HTERT RPE-1 (cell line): ENCODE data around the gene BOC.

Source experiments
- in situ Hi-C: fragments of 300-500 bp; cut with MboI; formaldehyde crosslinking; loops from 4 replicates; pipeline ENCODE4 v1.14.3; 2020; ENCODE audit warnings: low sequenced_read_pairs

Gene BOC

DNA sequence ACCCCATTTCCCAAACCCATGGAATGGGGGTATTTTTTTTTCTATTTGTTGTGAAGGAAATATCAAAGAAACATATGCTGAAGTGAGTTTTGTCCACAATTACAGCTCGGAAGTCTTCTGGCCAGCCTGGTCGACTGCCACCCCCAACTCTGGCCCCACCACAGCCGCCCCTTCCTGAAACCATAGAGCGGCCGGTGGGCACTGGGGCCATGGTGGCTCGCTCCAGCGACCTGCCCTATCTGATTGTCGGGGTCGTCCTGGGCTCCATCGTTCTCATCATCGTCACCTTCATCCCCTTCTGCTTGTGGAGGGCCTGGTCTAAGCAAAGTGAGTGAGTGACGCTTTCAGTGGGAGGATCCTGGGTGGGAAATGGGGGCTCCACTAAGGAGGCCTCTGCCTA lies 71.9 kb downstream of the BOC start:
- in situ Hi-C loops: no loop called here

GRCh38 chr3:113284453-113285050 lies 73.2 kb downstream of the BOC start:
- in situ Hi-C loops: no loop called here

- in situ Hi-C loops: no loop called here
Observed at GRCh38 chr3:113285226-113285625, 73.9 kb downstream of the BOC start.

DNA sequence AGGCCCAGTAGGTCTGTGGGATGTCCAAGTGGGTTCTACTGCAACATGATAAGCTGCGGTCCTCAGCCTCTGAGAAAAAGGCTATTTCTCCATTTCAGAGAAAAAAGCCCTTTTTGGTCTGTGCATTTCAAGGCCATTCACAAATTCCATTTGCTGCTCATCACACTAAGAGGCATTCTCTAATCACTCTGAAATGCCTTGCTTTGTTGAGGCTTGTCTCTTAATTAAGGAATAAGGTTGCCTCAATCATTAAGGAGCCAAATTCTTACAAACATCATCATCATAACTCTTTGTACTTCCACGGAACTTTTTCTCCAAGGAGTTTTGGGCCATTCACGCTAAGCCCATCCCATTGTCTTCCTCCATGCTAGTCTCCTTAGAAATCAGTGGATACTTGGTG lies 74.4 kb downstream of the BOC start:
- in situ Hi-C loops: no loop called here

- in situ Hi-C loops: no loop called here
Observed at GRCh38 chr3:113286524-113286923, 75.2 kb downstream of the BOC start.

- in situ Hi-C loops: no loop called here
Observed at GRCh38 chr3:113287111-113287802, 75.9 kb downstream of the BOC start.

- in situ Hi-C loops: no loop called here
Observed at GRCh38 chr3:113287803-113288648, 76.7 kb downstream of the BOC start.

- in situ Hi-C loops: no loop called here
Observed at GRCh38 chr3:113288881-113289280, 77.5 kb downstream of the BOC start.

- in situ Hi-C loops: no loop called here
Observed at GRCh38 chr3:113291572-113291971, 80.2 kb downstream of the BOC start.

DNA sequence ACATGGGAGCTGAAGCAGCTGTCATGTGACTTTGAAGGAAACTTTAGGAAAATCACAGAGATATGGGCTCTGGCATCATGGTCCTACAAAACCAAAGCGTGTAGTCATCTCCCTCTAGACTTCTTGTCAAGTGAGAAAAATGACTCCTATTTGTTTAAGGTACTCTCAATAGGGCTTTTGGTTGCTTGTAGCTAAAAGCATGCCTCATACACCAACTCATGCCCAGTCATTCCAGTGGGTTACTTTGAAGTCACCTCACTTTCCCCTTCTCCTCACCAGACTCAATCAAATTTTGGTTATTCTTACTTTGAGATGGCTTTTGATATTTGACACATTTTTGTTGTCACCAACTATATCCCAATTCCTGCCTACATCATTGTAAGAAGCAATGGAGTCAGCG lies 81.6 kb downstream of the BOC start:
- in situ Hi-C loops: no loop called here

DNA sequence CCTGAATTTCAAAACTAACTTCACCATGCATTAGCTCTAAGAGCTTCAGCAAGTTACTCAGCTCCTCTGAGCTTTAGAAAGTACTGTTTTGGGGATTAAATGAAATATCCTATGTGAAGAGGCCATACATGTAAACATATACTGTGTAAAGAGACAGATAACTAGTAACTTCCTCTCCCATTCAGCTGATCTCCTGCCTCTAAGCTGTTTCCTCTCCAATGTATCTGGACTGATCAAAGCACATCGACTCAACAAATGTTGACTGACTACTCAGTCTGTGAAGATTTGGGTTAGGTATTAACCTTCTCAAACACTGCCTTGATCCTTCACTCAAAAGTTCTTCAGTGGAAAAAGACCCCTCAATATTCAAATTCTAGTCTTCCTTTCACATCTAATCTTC lies 82.0 kb downstream of the BOC start:
- in situ Hi-C loops: no loop called here

GRCh38 chr3:113295463-113295862 lies 84.1 kb downstream of the BOC start:
- in situ Hi-C loops: no loop called here

DNA sequence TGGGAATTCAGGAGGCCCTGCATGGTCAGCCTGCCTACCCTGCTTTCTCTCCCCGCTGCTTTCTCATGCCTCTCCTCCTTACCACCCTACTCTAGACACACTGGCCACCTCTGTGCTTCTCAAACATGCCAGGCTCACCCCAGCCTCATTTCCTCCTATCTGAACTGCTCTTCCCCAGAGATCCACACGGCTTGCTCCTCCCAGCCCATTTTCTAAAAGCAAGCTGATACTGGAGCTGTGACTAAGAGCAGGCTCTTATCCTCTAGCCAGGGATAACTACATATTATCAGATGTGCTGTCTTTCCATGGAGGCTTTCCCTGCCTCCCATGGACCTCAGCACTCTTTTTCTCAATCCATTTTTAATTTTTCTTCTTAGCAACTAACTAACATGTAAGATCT lies 85.9 kb downstream of the BOC start:
- in situ Hi-C loops: no loop called here

- in situ Hi-C loops: no loop called here
Observed at GRCh38 chr3:113297841-113298240, 86.5 kb downstream of the BOC start.

- in situ Hi-C loops: no loop called here
Observed at GRCh38 chr3:113300596-113300995, 89.2 kb downstream of the BOC start.

GRCh38 chr3:113304102-113304501 lies 92.7 kb downstream of the BOC start:
- in situ Hi-C loops: no loop called here

DNA sequence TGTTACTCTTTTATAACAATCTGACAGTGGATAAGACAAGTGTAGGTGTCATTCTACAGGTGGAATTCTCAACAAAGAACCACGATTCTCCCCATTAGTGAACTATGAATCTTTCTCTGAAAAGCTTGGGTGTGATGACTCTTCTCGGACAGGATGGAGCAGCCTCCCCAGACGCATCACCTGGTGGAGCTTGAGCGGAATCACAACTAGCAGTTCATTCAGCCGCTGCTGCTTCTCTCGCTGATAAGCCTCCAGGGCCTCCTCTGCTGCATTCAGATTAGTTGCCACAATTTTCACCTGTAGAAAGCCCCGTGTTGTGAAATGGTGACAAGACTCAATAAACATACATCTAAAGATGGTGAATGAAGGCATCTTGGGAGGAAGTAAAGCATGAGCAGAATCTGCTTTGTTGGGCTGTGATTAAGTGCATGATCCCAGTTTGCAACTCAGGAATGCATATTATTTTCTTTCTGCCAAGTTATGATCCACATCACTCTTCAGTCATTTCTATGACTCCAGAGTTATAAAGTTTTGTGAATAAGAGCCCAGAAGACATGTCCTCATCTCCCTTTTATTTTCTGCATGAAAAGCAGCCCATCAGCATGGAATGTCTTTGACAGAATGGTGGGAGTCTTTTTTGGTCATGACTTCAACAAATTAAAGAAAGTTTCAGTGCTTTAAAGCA lies 93.6 kb downstream of the BOC start:
- in situ Hi-C loops: no loop called here

DNA sequence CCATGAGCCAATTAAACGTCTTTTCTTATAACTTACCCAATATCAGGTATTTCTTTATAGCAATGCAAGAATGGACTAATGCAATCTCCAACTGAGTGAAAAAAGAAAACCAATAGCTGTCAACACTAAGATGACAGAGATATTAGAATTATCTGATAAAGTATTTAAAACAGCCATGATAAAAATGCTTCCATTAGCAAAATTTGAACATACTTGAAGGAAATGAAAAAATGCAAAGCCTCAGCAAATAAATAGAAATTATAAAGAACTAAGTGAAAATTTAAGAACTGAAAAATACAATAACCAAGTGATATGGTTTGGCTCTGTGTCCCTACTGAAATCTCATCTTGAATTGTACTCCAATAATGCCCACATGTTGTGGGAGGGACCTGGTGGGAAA lies 99.6 kb downstream of the BOC start:
- in situ Hi-C loops: no loop called here

GRCh38 chr3:113312416-113312815 lies 101.1 kb downstream of the BOC start:
- in situ Hi-C loops: no loop called here

- in situ Hi-C loops: no loop called here
Observed at GRCh38 chr3:113314923-113315322, 103.6 kb downstream of the BOC start.

- in situ Hi-C loops: no loop called here
Observed at GRCh38 chr3:113329757-113330156, 118.4 kb downstream of the BOC start.
